H9 (cell line): ENCODE data around the gene PRAME. TPM values are rescaled to one million over a fixed set of nuclear protein-coding genes. Genes with fewer than 3 reads are reported as not detected.

ENCODE experiments used
- DNase-seq: peaks from one replicate; pipeline ENCODE4 v3.0.0-alpha.2; 2017
- H2AFZ ChIP-seq: one replicate; pipeline ENCODE4 v1.6.1; 2013; ENCODE audit warnings: mild to moderate bottlenecking, low read length, control low read depth, moderate library complexity
- H2AK5ac ChIP-seq: 2 replicates; pipeline ENCODE4 v1.6.1; 2013; ENCODE audit warnings: low read length, control low read depth, mixed read lengths; ENCODE audit not compliant: insufficient read length
- H2BK120ac ChIP-seq: one replicate; pipeline ENCODE4 v1.6.1; 2013; ENCODE audit warnings: low read depth, mild to moderate bottlenecking, low read length, control low read depth, inconsistent platforms; ENCODE audit not compliant: poor library complexity, severe bottlenecking
- H2BK12ac ChIP-seq: 2 replicates; pipeline ENCODE4 v1.6.1; 2013; ENCODE audit warnings: low read length, control low read depth, mixed read lengths, low read depth; ENCODE audit not compliant: insufficient read length
- H2BK15ac ChIP-seq: 2 replicates; pipeline ENCODE4 v1.6.1; 2013; ENCODE audit warnings: low read depth, low read length, control low read depth
- H2BK20ac ChIP-seq: one replicate; pipeline ENCODE4 v1.6.1; 2013; ENCODE audit warnings: low read depth, mild to moderate bottlenecking, low read length, control low read depth, inconsistent platforms; ENCODE audit not compliant: poor library complexity, severe bottlenecking
- H2BK5ac ChIP-seq: 2 replicates; pipeline ENCODE4 v1.6.1; 2013; ENCODE audit warnings: low read length, control low read depth, mixed read lengths; ENCODE audit not compliant: insufficient read length
- H3K14ac ChIP-seq: 2 replicates; pipeline ENCODE4 v1.6.1; 2013; ENCODE audit warnings: low read length, control low read depth; ENCODE audit not compliant: insufficient read depth
- H3K18ac ChIP-seq: 2 replicates; pipeline ENCODE4 v1.6.1; 2013; ENCODE audit warnings: low read depth, mild to moderate bottlenecking, mixed read lengths, low read length, control low read depth; ENCODE audit not compliant: insufficient read length
- H3K23ac ChIP-seq: 2 replicates; pipeline ENCODE4 v1.6.1; 2013; ENCODE audit warnings: low read length, control low read depth, mixed read lengths, low read depth; ENCODE audit not compliant: insufficient read length
- H3K23me2 ChIP-seq: 2 replicates; pipeline ENCODE4 v1.6.1; 2013; ENCODE audit warnings: low read depth, mild to moderate bottlenecking, mixed read lengths, low read length, control low read depth; ENCODE audit not compliant: insufficient read length, poor library complexity, severe bottlenecking
- H3K27ac ChIP-seq: 2 replicates; pipeline ENCODE4 v1.5.1; 2013; ENCODE audit warnings: low read length, control low read depth, mixed read lengths, low read depth; ENCODE audit not compliant: insufficient read length
- H3K27me3 ChIP-seq: 2 replicates; pipeline ENCODE4 v1.6.1; 2013; ENCODE audit warnings: low read length, control low read depth, inconsistent platforms; ENCODE audit not compliant: insufficient read depth
- H3K4ac ChIP-seq: 2 replicates; pipeline ENCODE4 v1.6.1; 2013; ENCODE audit warnings: low read depth, mild to moderate bottlenecking, control low read depth, inconsistent platforms, low read length, moderate library complexity
- H3K4me1 ChIP-seq: 2 replicates; pipeline ENCODE4 v1.6.1; 2013; ENCODE audit warnings: low read length, control low read depth, inconsistent platforms; ENCODE audit not compliant: insufficient read depth
- H3K4me2 ChIP-seq: 2 replicates; pipeline ENCODE4 v1.6.1; 2013; ENCODE audit warnings: low read length, control low read depth, mixed read lengths; ENCODE audit not compliant: insufficient read length, insufficient read depth
- H3K56ac ChIP-seq: 2 replicates; pipeline ENCODE4 v1.6.1; 2013; ENCODE audit warnings: low read depth, mild to moderate bottlenecking, mixed read lengths, low read length, control low read depth; ENCODE audit not compliant: insufficient read length
- H3K79me1 ChIP-seq: 2 replicates; pipeline ENCODE4 v1.6.1; 2013; ENCODE audit warnings: low read depth, mild to moderate bottlenecking, moderate library complexity, low read length, control low read depth, inconsistent platforms; ENCODE audit not compliant: insufficient read depth, poor library complexity, severe bottlenecking
- H3K79me2 ChIP-seq: 2 replicates; pipeline ENCODE4 v1.6.1; 2013; ENCODE audit warnings: low read length, control low read depth, inconsistent platforms; ENCODE audit not compliant: insufficient read depth
- H3K9ac ChIP-seq: 2 replicates; pipeline ENCODE4 v1.6.1; 2013; ENCODE audit warnings: low read length, control low read depth, mixed read lengths; ENCODE audit not compliant: insufficient read length; ENCODE audit errors: extremely low read depth
- H3K9me3 ChIP-seq: one replicate; pipeline ENCODE4 v1.6.1; 2013; ENCODE audit warnings: low read depth, low read length, inconsistent platforms; ENCODE audit not compliant: control insufficient read depth
- H3T11ph ChIP-seq: one replicate; pipeline ENCODE4 v1.6.1; 2013; ENCODE audit warnings: mild to moderate bottlenecking, low read length, control low read depth, inconsistent platforms
- H4K20me1 ChIP-seq: one replicate; pipeline ENCODE4 v1.6.1; 2013; ENCODE audit not compliant: control insufficient read depth, insufficient read length, insufficient read depth
- H4K5ac ChIP-seq: 2 replicates; pipeline ENCODE4 v1.6.1; 2013; ENCODE audit warnings: low read depth, mild to moderate bottlenecking, mixed read lengths, low read length, control low read depth; ENCODE audit not compliant: insufficient read length
- H4K8ac ChIP-seq: replicated peaks from 2 replicates; pipeline ENCODE4 v1.6.1; 2013; ENCODE audit warnings: low read length, control low read depth, mixed read lengths, low read depth; ENCODE audit not compliant: insufficient read length
- H4K91ac ChIP-seq: 2 replicates; pipeline ENCODE4 v1.6.1; 2013; ENCODE audit warnings: low read depth, mild to moderate bottlenecking, moderate library complexity, mixed read lengths, low read length, control low read depth; ENCODE audit not compliant: insufficient read length
- H3K27ac Mint-ChIP-seq, 3 experiments: 2 replicates in 2 of 3; 3 replicates in 1 of 3; pipeline ENCODE4 v1.8.0; 2020 to 2021; ENCODE audit warnings: mixed read lengths in 3 of 3, mild to moderate bottlenecking in 1 of 3, moderate library complexity in 1 of 3
- H3K27me3 Mint-ChIP-seq: 2 replicates; pipeline ENCODE4 v1.8.0; 2021; ENCODE audit warnings: low read depth, mild to moderate bottlenecking, moderate library complexity, mixed read lengths
- H3K36me3 Mint-ChIP-seq, 3 experiments: 2 replicates in 2 of 3; 3 replicates in 1 of 3; pipeline ENCODE4 v1.8.0; 2020 to 2021; ENCODE audit warnings: low read depth in 3 of 3, mixed read lengths in 3 of 3; ENCODE audit not compliant: insufficient read depth in 1 of 3
- H3K4me1 Mint-ChIP-seq, 2 experiments: 2 replicates each; pipeline ENCODE4 v1.8.0; 2020; ENCODE audit warnings: mixed read lengths in 2 of 2
- H3K4me3 Mint-ChIP-seq, 2 experiments: 2 replicates in 1 of 2; 3 replicates in 1 of 2; pipeline ENCODE4 v1.8.0; 2020 to 2021; ENCODE audit warnings: mild to moderate bottlenecking in 2 of 2, mixed read lengths in 2 of 2, moderate library complexity in 1 of 2
- H3K9me3 Mint-ChIP-seq, 2 experiments: 2 replicates in 1 of 2; 3 replicates in 1 of 2; pipeline ENCODE4 v1.8.0; 2020; ENCODE audit warnings: mild to moderate bottlenecking in 2 of 2, mixed read lengths in 2 of 2, moderate library complexity in 1 of 2
- CTCF ChIP-seq: fragments of 200-600 bp; sonication (generic); conservative IDR thresholded peaks from 3 replicates; pipeline ENCODE4 v1.8.0; 2021; ENCODE audit warnings: antibody characterized with exemption, mild to moderate bottlenecking
- WGBS: extraction: QIAGEN DNeasy Blood & Tissue Kit; methylation state at CpG from one replicate; pipeline ENCODE4 v1.1.7; 2013; ENCODE audit warnings: missing lambda C conversion rate, low lambda C conversion rate, mixed read lengths; ENCODE audit not compliant: insufficient read length; ENCODE audit errors: extremely low coverage; 5-methylcytosine and 5-hydroxymethylcytosine counted together
- total RNA-seq: library from RNA; stranded (reverse); gene quantifications from 2 replicates; pipeline ENCODE4 v1.2.1, GENCODE V29; 2021

PRAME gene
- total RNA-seq, 1 experiment from 2014 or later = 0.31 TPM

- Mint-ChIP-seq H3K9me3 (no peaks in the 10 kb centered on the region; a peak in 1 of 5 replicates), H3K27me3 (peaks cover 97% of the 10 kb centered on the region), H3K4me3 (no peak overlapping the region), H3K36me3 (no peaks in the 10 kb centered on the region), H3K4me1 (no peaks in the 10 kb centered on the region), H3K27ac (no peak overlapping the region)
- Histone ChIP-seq H3K79me2 (no peaks in the 10 kb centered on the region), H2AFZ (no peak overlapping the region), H3K79me1 (no peaks in the 10 kb centered on the region), H3K4me2 (no peak overlapping the region), H2BK20ac (no peak overlapping the region), H3K4me1 (no peaks in the 10 kb centered on the region), H3K23ac (no peak overlapping the region), H2BK15ac (no peak overlapping the region), H2BK120ac (no peak overlapping the region), H3K56ac (no peak overlapping the region), H3K9me3 (no peaks in the 10 kb centered on the region), H3K18ac (no peak overlapping the region), H3K9ac (no peak overlapping the region), H3K14ac (no peak overlapping the region), H4K8ac (no peak overlapping the region), H2BK5ac (no peak overlapping the region), H4K5ac (no peak overlapping the region), H3K4ac (no peak overlapping the region), H3T11ph (no peak overlapping the region), H3K27me3 (peaks cover 36% of the 10 kb centered on the region; the same call in 1 of the 2 replicates), H3K27ac (no peak overlapping the region), H2BK12ac (no peak overlapping the region), H4K91ac (no peak overlapping the region), H4K20me1 (no peaks in the 10 kb centered on the region), H3K23me2 (no peaks in the 10 kb centered on the region), H2AK5ac (no peak overlapping the region)
- no peak for TF ChIP-seq CTCF
- DNase-seq = no peak
- no CpG with 5 or more reads among the region's 3 CpGs for WGBS
Observed at GRCh38 chr22:22547692-22548300, 11.3 kb downstream of the PRAME start.
